Measurements from ENCODE around the gene CDKAL1.

DNA sequence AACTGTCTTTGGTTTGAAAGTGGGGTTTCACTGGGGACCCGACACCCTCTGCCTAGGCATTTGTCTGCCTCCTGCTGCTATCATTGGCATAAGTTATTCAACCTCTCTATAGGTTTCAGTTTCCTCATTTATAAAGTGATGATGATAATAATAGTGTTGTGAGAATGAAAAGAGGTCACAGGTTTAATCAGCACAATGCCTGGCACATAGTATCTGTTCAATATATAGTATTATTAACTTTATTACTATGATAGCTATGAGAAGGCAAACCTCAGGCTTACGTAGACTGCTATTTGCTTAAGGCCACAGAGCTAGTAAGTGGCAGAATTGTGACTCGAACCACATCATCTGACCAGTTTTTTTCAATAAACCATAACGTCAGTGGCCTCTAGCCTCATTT, 256.8 kb downstream of the CDKAL1 start:
- TF ChIP-seq CTCF (IDR thresholded peaks at IDR 0.05; ENCODE audit: low read depth, low read length) (no peak), EZH2phosphoT487 (IDR thresholded peaks at IDR 0.05; ENCODE audit: low read depth) (no peak)
